Measurements from ENCODE around the gene KRT17.
"Not testable (repeated sequence)": the region's sequence is repeated elsewhere in the genome, so short reads cannot be mapped to it uniquely, and the experiment has no call there.

KRT17 gene

GRCh38 chr17:41580687-41581365 lies 43.5 kb downstream of the KRT17 start:
- Histone ChIP-seq H3K9me3 (no peaks in the 10 kb centered on the region), H3K4me3 (no peak overlapping the region), H4K20me1 (no peaks in the 10 kb centered on the region), H3K4me1 (no peaks in the 10 kb centered on the region), H3K27me3 (no peaks in the 10 kb centered on the region), H3K36me3 (no peaks in the 10 kb centered on the region), H3K9ac (no peak overlapping the region), H3K27ac (no peak overlapping the region), H3K4me2 (no peak overlapping the region)
- no peak for TF ChIP-seq Cebpa-rat (IDR thresholded peaks at IDR 0.05)

- Histone ChIP-seq H3K4me3 (no peak overlapping the region), H3K9ac (no peak overlapping the region), H3K4me1 (no peaks in the 10 kb centered on the region), H3K27ac (no peak overlapping the region), H3K9me3 (no peaks in the 10 kb centered on the region), H3K27me3 (no peaks in the 10 kb centered on the region), H4K20me1 (no peaks in the 10 kb centered on the region), H3K36me3 (no peaks in the 10 kb centered on the region), H3K4me2 (no peak overlapping the region)
- TF ChIP-seq Cebpa-rat (IDR thresholded peaks at IDR 0.05), result no peak
Measured at GRCh38 chr17:41580244-41580575, 44.2 kb downstream of the KRT17 start.

- no peak overlapping the region for H3K4me2 ChIP-seq
- no peak overlapping the region for H3K4me3 ChIP-seq
- H3K9me3 ChIP-seq, result no peaks in the 10 kb centered on the region
- no peaks in the 10 kb centered on the region for H4K20me1 ChIP-seq
- H3K4me1 ChIP-seq, result no peaks in the 10 kb centered on the region
- H3K27ac ChIP-seq, result no peak overlapping the region
- no peak overlapping the region for H3K9ac ChIP-seq
- no peak for TF ChIP-seq Cebpa-rat (IDR thresholded peaks at IDR 0.05)
- no peaks in the 10 kb centered on the region for H3K27me3 ChIP-seq
- H3K36me3 ChIP-seq, result no peaks in the 10 kb centered on the region
Measured at GRCh38 chr17:41579484-41580243, 44.7 kb downstream of the KRT17 start.

GRCh38 chr17:41578971-41579370 lies 45.4 kb downstream of the KRT17 start:
- TF ChIP-seq Cebpa-rat (IDR thresholded peaks at IDR 0.05), result no peak
- Histone ChIP-seq H3K9me3 (no peaks in the 10 kb centered on the region), H3K36me3 (no peaks in the 10 kb centered on the region), H3K4me1 (no peaks in the 10 kb centered on the region), H3K4me2 (no peak overlapping the region), H3K9ac (no peak overlapping the region), H3K4me3 (no peak overlapping the region), H4K20me1 (no peaks in the 10 kb centered on the region), H3K27ac (no peak overlapping the region), H3K27me3 (no peaks in the 10 kb centered on the region)

DNA sequence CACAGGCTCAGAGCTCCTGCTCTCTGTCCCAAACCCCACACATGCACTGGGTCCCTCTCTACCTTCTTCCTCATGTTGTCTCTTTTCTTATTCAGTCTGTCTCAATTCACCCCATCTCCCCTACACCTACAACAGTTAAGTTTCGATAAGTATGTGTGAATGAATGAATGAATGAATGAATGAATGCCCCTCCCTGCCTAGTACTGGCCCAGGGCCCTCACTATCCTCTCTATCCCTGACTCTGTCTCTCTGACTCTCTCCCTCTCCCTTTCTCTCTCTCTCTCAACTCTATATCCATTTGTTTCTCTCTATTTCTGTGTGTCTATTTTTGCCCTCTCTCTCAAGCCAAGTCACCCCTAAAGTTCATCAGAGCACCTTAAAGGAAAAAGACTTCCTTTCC lies 45.8 kb downstream of the KRT17 start:
- Histone ChIP-seq H3K9ac (no peak overlapping the region), H4K20me1 (no peaks in the 10 kb centered on the region), H3K27me3 (no peaks in the 10 kb centered on the region), H3K27ac (no peak overlapping the region), H3K9me3 (no peaks in the 10 kb centered on the region), H3K4me3 (no peak overlapping the region), H3K4me2 (no peak overlapping the region), H3K4me1 (no peaks in the 10 kb centered on the region), H3K36me3 (no peaks in the 10 kb centered on the region)
- no peak for TF ChIP-seq Cebpa-rat (IDR thresholded peaks at IDR 0.05)

- not testable (repeated sequence) for H3K27me3 ChIP-seq, H3K4me3 ChIP-seq, H3K9ac ChIP-seq, H3K36me3 ChIP-seq, H4K20me1 ChIP-seq, H3K9me3 ChIP-seq, H3K27ac ChIP-seq, H3K4me2 ChIP-seq, H3K4me1 ChIP-seq
Measured at GRCh38 chr17:41576740-41577139, 47.6 kb downstream of the KRT17 start.

DNA sequence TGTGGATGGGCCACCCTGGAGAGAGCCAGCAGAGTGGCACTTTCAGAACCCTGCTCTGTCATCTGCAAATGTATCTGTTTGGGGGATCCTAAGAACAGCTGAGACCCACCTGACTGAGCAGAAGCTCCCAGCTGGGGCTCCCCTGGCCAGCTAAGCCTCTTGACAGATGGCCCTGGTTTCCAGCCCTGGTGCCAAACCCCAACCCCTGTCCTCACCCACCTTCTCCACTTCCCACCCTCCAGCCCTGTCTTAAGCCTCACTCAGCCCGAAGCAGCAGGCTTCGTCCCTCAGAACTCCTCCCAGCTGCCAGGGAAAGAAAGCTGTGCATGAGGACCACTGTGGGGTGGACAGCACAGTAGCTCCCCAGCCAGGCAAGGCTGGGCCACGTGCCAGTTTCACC lies 49.0 kb downstream of the KRT17 start:
- no peak overlapping the region for H3K4me2 ChIP-seq
- no peaks in the 10 kb centered on the region for H4K20me1 ChIP-seq
- no peak overlapping the region for H3K4me3 ChIP-seq
- H3K9me3 ChIP-seq, result no peaks in the 10 kb centered on the region
- no peak overlapping the region for H3K27ac ChIP-seq
- no peak overlapping the region for H3K9ac ChIP-seq
- TF ChIP-seq Cebpa-rat (IDR thresholded peaks at IDR 0.05), result no peak
- H3K27me3 ChIP-seq, result no peaks in the 10 kb centered on the region
- no peaks in the 10 kb centered on the region for H3K4me1 ChIP-seq
- no peaks in the 10 kb centered on the region for H3K36me3 ChIP-seq

DNA sequence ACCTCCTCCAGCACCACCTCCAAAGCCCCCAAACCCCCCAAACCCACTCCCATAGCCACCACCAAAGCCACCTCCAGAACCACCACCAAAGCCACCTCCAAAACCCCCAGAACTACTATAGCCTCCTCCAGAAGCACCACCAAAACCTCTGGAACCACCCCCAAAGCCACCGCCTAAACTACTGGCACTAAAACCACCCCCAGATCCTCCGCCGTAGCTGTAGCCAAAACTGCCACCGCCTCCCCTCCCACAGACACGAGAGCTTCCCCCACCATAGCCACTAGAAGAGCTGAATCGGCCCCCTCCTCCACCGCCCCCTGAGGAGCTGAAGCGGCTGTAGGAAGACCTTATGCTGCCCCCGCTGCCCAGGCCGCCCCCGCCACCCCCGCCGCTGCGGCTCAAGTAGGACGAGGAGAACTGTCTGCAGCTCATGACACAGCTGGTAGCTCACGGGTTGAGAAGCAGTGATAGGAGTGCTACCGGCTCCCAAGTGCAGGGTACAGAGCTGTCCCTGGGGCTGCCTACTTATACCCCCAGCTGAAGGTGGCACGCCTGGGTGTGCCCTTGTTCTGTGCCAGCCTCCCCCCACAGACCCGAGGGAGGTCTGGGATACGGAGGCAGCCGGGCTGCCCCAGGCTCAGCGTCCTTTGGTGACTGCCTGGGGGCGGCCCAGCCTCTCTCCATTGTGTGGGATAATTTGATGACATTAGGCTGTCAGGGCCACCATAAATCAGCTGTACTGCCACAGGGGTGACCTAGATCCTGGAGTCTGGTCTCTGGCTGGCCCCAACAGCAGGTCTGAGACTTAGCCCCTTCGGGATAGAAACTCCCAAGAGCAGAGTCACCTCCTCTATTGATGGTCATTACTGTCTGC lies 52.6 kb downstream of the KRT17 start, which contains the start of gene KRT9:
TSS of gene KRT9 (minus strand) at position 499 of the 874 bp plus-strand sequence. CDS start at position 432, 67 bp downstream.
- no peak for TF ChIP-seq Cebpa-rat (IDR thresholded peaks at IDR 0.05)
- Histone ChIP-seq H3K4me2 (no peak within 1 kb of the TSS), H3K4me1 (peaks cover 7% of the 10 kb centered on the region), H3K9ac (no peak within 1 kb of the TSS), H4K20me1 (no peaks in the 10 kb centered on the region), H3K4me3 (no peak within 1 kb of the TSS), H3K9me3 (peaks cover 6% of the 10 kb centered on the region), H3K27ac (no peak within 1 kb of the TSS), H3K36me3 (no peaks in the 10 kb centered on the region), H3K27me3 (no peaks in the 10 kb centered on the region)
